ENCODE data around the gene CYP27A1.

Gene CYP27A1

GRCh38 chr2:218812861-218813260 is 30.9 kb downstream of the CYP27A1 start:
- no peak overlapping the region for H3K4me3 ChIP-seq (ENCODE audit: insufficient read depth, low read length, poor library complexity, severe bottlenecking)
- TF ChIP-seq, protein P1, sequence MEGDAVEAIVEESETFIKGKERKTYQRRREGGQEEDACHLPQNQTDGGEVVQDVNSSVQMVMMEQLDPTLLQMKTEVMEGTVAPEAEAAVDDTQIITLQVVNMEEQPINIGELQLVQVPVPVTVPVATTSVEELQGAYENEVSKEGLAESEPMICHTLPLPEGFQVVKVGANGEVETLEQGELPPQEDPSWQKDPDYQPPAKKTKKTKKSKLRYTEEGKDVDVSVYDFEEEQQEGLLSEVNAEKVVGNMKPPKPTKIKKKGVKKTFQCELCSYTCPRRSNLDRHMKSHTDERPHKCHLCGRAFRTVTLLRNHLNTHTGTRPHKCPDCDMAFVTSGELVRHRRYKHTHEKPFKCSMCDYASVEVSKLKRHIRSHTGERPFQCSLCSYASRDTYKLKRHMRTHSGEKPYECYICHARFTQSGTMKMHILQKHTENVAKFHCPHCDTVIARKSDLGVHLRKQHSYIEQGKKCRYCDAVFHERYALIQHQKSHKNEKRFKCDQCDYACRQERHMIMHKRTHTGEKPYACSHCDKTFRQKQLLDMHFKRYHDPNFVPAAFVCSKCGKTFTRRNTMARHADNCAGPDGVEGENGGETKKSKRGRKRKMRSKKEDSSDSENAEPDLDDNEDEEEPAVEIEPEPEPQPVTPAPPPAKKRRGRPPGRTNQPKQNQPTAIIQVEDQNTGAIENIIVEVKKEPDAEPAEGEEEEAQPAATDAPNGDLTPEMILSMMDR (IDR thresholded peaks at IDR 0.05; ENCODE audit: insufficient read depth, low read length, poor library complexity, severe bottlenecking) = no peak
- no peak for TF ChIP-seq EZH2phosphoT487 (conservative IDR thresholded peaks at IDR 0.05; ENCODE audit: low read length)
- no peaks in the 10 kb centered on the region for H3K9me3 ChIP-seq (ENCODE audit: insufficient read depth, low read length)
- H3F3A ChIP-seq (ENCODE audit: insufficient read depth) = no peaks in the 10 kb centered on the region
- no peaks in the 10 kb centered on the region for H3K9me2 ChIP-seq (replicated peaks; ENCODE audit: insufficient read depth, low read length)
- H2AFZ ChIP-seq (ENCODE audit: low read depth, low read length, severe bottlenecking) = no peak overlapping the region
- H3K27me3 ChIP-seq (ENCODE audit: low read length) = no peaks in the 10 kb centered on the region
- H3K27ac ChIP-seq (ENCODE audit: low read depth, low read length) = no peak overlapping the region
- no peaks in the 10 kb centered on the region for H3K36me3 ChIP-seq (ENCODE audit: low read length)
- no peak overlapping the region for H3K4me2 ChIP-seq (ENCODE audit: low read depth, low read length, poor library complexity, severe bottlenecking)
- no peak overlapping the region for H3K9ac ChIP-seq (ENCODE audit: low read length)
- no peaks in the 10 kb centered on the region for H3K79me2 ChIP-seq (ENCODE audit: insufficient read depth, low read length)
- no peaks in the 10 kb centered on the region for H4K20me1 ChIP-seq (ENCODE audit: low read depth, low read length)

DNA sequence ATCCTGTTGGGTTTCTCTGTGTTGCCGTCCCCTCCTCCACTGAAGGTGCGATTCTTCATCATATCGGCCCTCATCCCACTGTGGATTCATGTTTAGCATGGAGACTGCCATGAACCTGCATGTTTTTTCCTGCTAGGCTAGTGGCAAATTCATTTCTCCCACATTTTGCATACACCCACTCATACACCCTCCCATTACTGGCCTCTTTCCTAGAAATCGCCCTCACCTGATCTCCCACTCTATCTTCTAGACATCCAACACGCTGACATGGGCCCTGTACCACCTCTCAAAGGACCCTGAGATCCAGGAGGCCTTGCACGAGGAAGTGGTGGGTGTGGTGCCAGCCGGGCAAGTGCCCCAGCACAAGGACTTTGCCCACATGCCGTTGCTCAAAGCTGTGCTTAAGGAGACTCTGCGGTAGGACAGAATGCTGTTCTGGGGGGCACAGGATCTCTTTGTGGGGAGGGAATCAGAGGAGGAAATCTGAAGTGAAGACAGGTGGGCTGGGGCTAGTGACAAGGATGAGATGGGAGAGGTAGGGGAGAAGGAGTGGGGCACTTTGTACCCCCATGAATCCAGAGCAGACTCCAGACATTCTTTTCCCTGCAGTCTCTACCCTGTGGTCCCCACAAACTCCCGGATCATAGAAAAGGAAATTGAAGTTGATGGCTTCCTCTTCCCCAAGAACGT is 32.0 kb downstream of the CYP27A1 start:
- Histone ChIP-seq H3K4me2 (ENCODE audit: low read depth, low read length, poor library complexity, severe bottlenecking) (no peak overlapping the region), H3K36me3 (ENCODE audit: low read length) (no peaks in the 10 kb centered on the region), H3K9me3 (ENCODE audit: insufficient read depth, low read length) (no peaks in the 10 kb centered on the region), H3K9ac (ENCODE audit: low read length) (no peak overlapping the region), H2AFZ (ENCODE audit: low read depth, low read length, severe bottlenecking) (no peak overlapping the region), H3K27ac (ENCODE audit: low read depth, low read length) (no peak overlapping the region), H3K27me3 (ENCODE audit: low read length) (no peaks in the 10 kb centered on the region), H3F3A (ENCODE audit: insufficient read depth) (no peaks in the 10 kb centered on the region), H4K20me1 (ENCODE audit: low read depth, low read length) (no peaks in the 10 kb centered on the region), H3K79me2 (ENCODE audit: insufficient read depth, low read length) (no peaks in the 10 kb centered on the region), H3K9me2 (replicated peaks; ENCODE audit: insufficient read depth, low read length) (no peaks in the 10 kb centered on the region), H3K4me3 (ENCODE audit: insufficient read depth, low read length, poor library complexity, severe bottlenecking) (no peak overlapping the region)
- no peak for TF ChIP-seq EZH2phosphoT487 (conservative IDR thresholded peaks at IDR 0.05; ENCODE audit: low read length)
- TF ChIP-seq, protein P1 (IDR thresholded peaks at IDR 0.05; ENCODE audit: insufficient read depth, low read length, poor library complexity, severe bottlenecking) = no peak

DNA sequence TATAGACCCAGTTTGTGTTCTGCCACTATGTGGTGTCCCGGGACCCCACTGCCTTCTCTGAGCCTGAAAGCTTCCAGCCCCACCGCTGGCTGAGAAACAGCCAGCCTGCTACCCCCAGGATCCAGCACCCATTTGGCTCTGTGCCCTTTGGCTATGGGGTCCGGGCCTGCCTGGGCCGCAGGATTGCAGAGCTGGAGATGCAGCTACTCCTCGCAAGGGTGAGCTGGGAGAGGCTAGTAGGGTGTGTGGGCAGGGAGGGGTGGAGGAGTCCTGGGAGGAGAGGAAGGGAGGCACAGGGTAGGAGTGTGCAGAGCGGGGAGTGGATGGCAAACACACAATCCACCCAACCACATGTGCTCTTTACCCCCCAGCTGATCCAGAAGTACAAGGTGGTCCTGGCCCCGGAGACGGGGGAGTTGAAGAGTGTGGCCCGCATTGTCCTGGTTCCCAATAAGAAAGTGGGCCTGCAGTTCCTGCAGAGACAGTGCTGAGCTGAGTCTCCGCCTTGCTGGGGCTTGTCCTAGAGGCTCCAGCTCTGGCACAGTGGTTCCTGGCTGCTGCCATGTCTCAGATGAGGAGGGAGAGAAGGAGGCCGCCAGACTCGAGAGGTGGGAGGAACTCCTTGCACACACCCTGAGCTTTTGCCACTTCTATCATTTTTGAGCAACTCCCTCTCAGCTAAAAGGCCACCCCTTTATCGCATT is 32.7 kb downstream of the CYP27A1 start:
- TF ChIP-seq, protein P1 (IDR thresholded peaks at IDR 0.05; ENCODE audit: insufficient read depth, low read length, poor library complexity, severe bottlenecking) = no peak
- no peak for TF ChIP-seq EZH2phosphoT487 (conservative IDR thresholded peaks at IDR 0.05; ENCODE audit: low read length)
- Histone ChIP-seq H3K9me3 (ENCODE audit: insufficient read depth, low read length) (no peaks in the 10 kb centered on the region), H3F3A (ENCODE audit: insufficient read depth) (no peaks in the 10 kb centered on the region), H3K9ac (ENCODE audit: low read length) (no peak overlapping the region), H3K9me2 (replicated peaks; ENCODE audit: insufficient read depth, low read length) (no peaks in the 10 kb centered on the region), H3K36me3 (ENCODE audit: low read length) (no peaks in the 10 kb centered on the region), H2AFZ (ENCODE audit: low read depth, low read length, severe bottlenecking) (no peak overlapping the region), H3K4me3 (ENCODE audit: insufficient read depth, low read length, poor library complexity, severe bottlenecking) (no peak overlapping the region), H3K4me2 (ENCODE audit: low read depth, low read length, poor library complexity, severe bottlenecking) (no peak overlapping the region), H3K27ac (ENCODE audit: low read depth, low read length) (no peak overlapping the region), H3K79me2 (ENCODE audit: insufficient read depth, low read length) (no peaks in the 10 kb centered on the region), H4K20me1 (ENCODE audit: low read depth, low read length) (no peaks in the 10 kb centered on the region), H3K27me3 (ENCODE audit: low read length) (no peaks in the 10 kb centered on the region)
